HEK293 (cell line): ENCODE data around the gene S100G.

Experiments used
- CTCF ChIA-PET: fragments of 350-600 bp; formaldehyde crosslinking; extraction: SDS; loops from one replicate; lab custom pipeline; 2021; ENCODE audit warnings: antibody characterized with exemption; lab: Yijun Ruan, JAX
- POLR2A ChIA-PET: fragments of 300-600 bp; formaldehyde crosslinking; extraction: SDS; loops from one replicate; lab custom pipeline; 2020; ENCODE audit warnings: antibody characterized with exemption, inconsistent platforms; lab: Yijun Ruan, JAX
- H3K27ac ChIP-seq: fragments of 200-500 bp; sonication (Bioruptor generic); 2 replicates; pipeline ENCODE4 v1.5.1; 2014; ENCODE audit warnings: low read depth, low read length, control low read depth, inconsistent platforms; ENCODE audit errors: extremely low read depth
- H3K36me3 ChIP-seq, 2 experiments: fragments of 200-500 bp in 1 of 2; sonication (Bioruptor generic) in 1 of 2; 1 replicate in 1 of 2; 2 replicates in 1 of 2; pipeline ENCODE4 v1.5.1; 2014 to 2017; ENCODE audit warnings: inconsistent platforms in 2 of 2, low read length in 2 of 2; ENCODE audit not compliant: control insufficient read depth in 2 of 2, insufficient read depth in 1 of 2
- H3K4me1 ChIP-seq: fragments of 200-500 bp; sonication (Bioruptor generic); 2 replicates; pipeline ENCODE4 v1.5.1; 2014; ENCODE audit warnings: mild to moderate bottlenecking, low read length, inconsistent platforms; ENCODE audit not compliant: control insufficient read depth, insufficient read depth
- H3K4me3 ChIP-seq: 2 replicates; pipeline ENCODE4 v1.5.1; 2011; ENCODE audit warnings: low read depth, mild to moderate bottlenecking, control low read depth, low read length, moderate library complexity
- H3K9me3 ChIP-seq: fragments of 200-500 bp; sonication (Bioruptor generic); 2 replicates; pipeline ENCODE4 v1.5.1; 2014; ENCODE audit warnings: low read depth, low read length, inconsistent platforms; ENCODE audit not compliant: control insufficient read depth, insufficient read depth
- INSM2 ChIP-seq: fragments of 450-650 bp; formaldehyde crosslinking; IDR thresholded peaks from 2 replicates; pipeline ENCODE4 v1.5.1; 2016; ENCODE audit warnings: missing biosample characterization, missing genetic modification characterization
- KLF17 ChIP-seq: fragments of 450-650 bp; formaldehyde crosslinking; IDR thresholded peaks from 2 replicates; pipeline ENCODE4 v1.5.1; 2016; ENCODE audit warnings: missing biosample characterization, missing genetic modification characterization
- YY2 ChIP-seq: fragments of 450-650 bp; formaldehyde crosslinking; IDR thresholded peaks from 2 replicates; pipeline ENCODE4 v1.5.1; 2016; ENCODE audit warnings: missing biosample characterization, missing genetic modification characterization
- ZIC2 ChIP-seq: fragments of 450-650 bp; formaldehyde crosslinking; IDR thresholded peaks from 2 replicates; pipeline ENCODE4 v1.5.1; 2016; ENCODE audit warnings: missing biosample characterization, missing genetic modification characterization
- ZNF830 ChIP-seq: fragments of 450-650 bp; IDR thresholded peaks from 2 replicates; pipeline ENCODE4 v1.5.0; 2018; ENCODE audit warnings: missing biosample characterization, missing genetic modification characterization, low read depth, mild to moderate bottlenecking, moderate library complexity

Gene S100G

GRCh38 chrX:16702700-16703599 is 53.0 kb downstream of the S100G start:
- H3K27ac ChIP-seq: no peak overlapping the region
- no peak for TF ChIP-seq KLF17 (tag by site-specific recombination)
- no peak for TF ChIP-seq INSM2 (tag by site-specific recombination)
- TF ChIP-seq YY2 (tag by site-specific recombination): no peak
- no peak for TF ChIP-seq ZNF830 (tag by site-specific recombination)
- no peak for TF ChIP-seq ZIC2 (tag by site-specific recombination)
- H3K36me3 ChIP-seq: peaks cover 14 to 26% of the 10 kb centered on the region in 2 experiments
- H3K9me3 ChIP-seq: no peaks in the 10 kb centered on the region
- ChIA-PET CTCF (no interaction called here), POLR2A (no interaction called here)
- H3K4me1 ChIP-seq: no peaks in the 10 kb centered on the region
- H3K4me3 ChIP-seq: no peak overlapping the region
